H9 (cell line): ENCODE results near the gene FAM200C. TPM values are rescaled to one million over a fixed set of nuclear protein-coding genes. Genes with fewer than 3 reads are reported as not detected.

Source experiments
- DNase-seq: peaks from one replicate; pipeline ENCODE4 v3.0.0-alpha.2; 2017
- H2AFZ ChIP-seq: one replicate; pipeline ENCODE4 v1.6.1; 2013; ENCODE audit warnings: mild to moderate bottlenecking, low read length, control low read depth, moderate library complexity
- H2AK5ac ChIP-seq: 2 replicates; pipeline ENCODE4 v1.6.1; 2013; ENCODE audit warnings: low read length, control low read depth, mixed read lengths; ENCODE audit not compliant: insufficient read length
- H2BK120ac ChIP-seq: one replicate; pipeline ENCODE4 v1.6.1; 2013; ENCODE audit warnings: low read depth, mild to moderate bottlenecking, low read length, control low read depth, inconsistent platforms; ENCODE audit not compliant: poor library complexity, severe bottlenecking
- H2BK12ac ChIP-seq: 2 replicates; pipeline ENCODE4 v1.6.1; 2013; ENCODE audit warnings: low read length, control low read depth, mixed read lengths, low read depth; ENCODE audit not compliant: insufficient read length
- H2BK15ac ChIP-seq: 2 replicates; pipeline ENCODE4 v1.6.1; 2013; ENCODE audit warnings: low read depth, low read length, control low read depth
- H2BK20ac ChIP-seq: one replicate; pipeline ENCODE4 v1.6.1; 2013; ENCODE audit warnings: low read depth, mild to moderate bottlenecking, low read length, control low read depth, inconsistent platforms; ENCODE audit not compliant: poor library complexity, severe bottlenecking
- H2BK5ac ChIP-seq: 2 replicates; pipeline ENCODE4 v1.6.1; 2013; ENCODE audit warnings: low read length, control low read depth, mixed read lengths; ENCODE audit not compliant: insufficient read length
- H3K14ac ChIP-seq: 2 replicates; pipeline ENCODE4 v1.6.1; 2013; ENCODE audit warnings: low read length, control low read depth; ENCODE audit not compliant: insufficient read depth
- H3K18ac ChIP-seq: 2 replicates; pipeline ENCODE4 v1.6.1; 2013; ENCODE audit warnings: low read depth, mild to moderate bottlenecking, mixed read lengths, low read length, control low read depth; ENCODE audit not compliant: insufficient read length
- H3K23ac ChIP-seq: 2 replicates; pipeline ENCODE4 v1.6.1; 2013; ENCODE audit warnings: low read length, control low read depth, mixed read lengths, low read depth; ENCODE audit not compliant: insufficient read length
- H3K23me2 ChIP-seq: 2 replicates; pipeline ENCODE4 v1.6.1; 2013; ENCODE audit warnings: low read depth, mild to moderate bottlenecking, mixed read lengths, low read length, control low read depth; ENCODE audit not compliant: insufficient read length, poor library complexity, severe bottlenecking
- H3K27ac ChIP-seq: 2 replicates; pipeline ENCODE4 v1.5.1; 2013; ENCODE audit warnings: low read length, control low read depth, mixed read lengths, low read depth; ENCODE audit not compliant: insufficient read length
- H3K27me3 ChIP-seq: 2 replicates; pipeline ENCODE4 v1.6.1; 2013; ENCODE audit warnings: low read length, control low read depth, inconsistent platforms; ENCODE audit not compliant: insufficient read depth
- H3K4ac ChIP-seq: 2 replicates; pipeline ENCODE4 v1.6.1; 2013; ENCODE audit warnings: low read depth, mild to moderate bottlenecking, control low read depth, inconsistent platforms, low read length, moderate library complexity
- H3K4me1 ChIP-seq: 2 replicates; pipeline ENCODE4 v1.6.1; 2013; ENCODE audit warnings: low read length, control low read depth, inconsistent platforms; ENCODE audit not compliant: insufficient read depth
- H3K4me2 ChIP-seq: 2 replicates; pipeline ENCODE4 v1.6.1; 2013; ENCODE audit warnings: low read length, control low read depth, mixed read lengths; ENCODE audit not compliant: insufficient read length, insufficient read depth
- H3K56ac ChIP-seq: 2 replicates; pipeline ENCODE4 v1.6.1; 2013; ENCODE audit warnings: low read depth, mild to moderate bottlenecking, mixed read lengths, low read length, control low read depth; ENCODE audit not compliant: insufficient read length
- H3K79me1 ChIP-seq: 2 replicates; pipeline ENCODE4 v1.6.1; 2013; ENCODE audit warnings: low read depth, mild to moderate bottlenecking, moderate library complexity, low read length, control low read depth, inconsistent platforms; ENCODE audit not compliant: insufficient read depth, poor library complexity, severe bottlenecking
- H3K79me2 ChIP-seq: 2 replicates; pipeline ENCODE4 v1.6.1; 2013; ENCODE audit warnings: low read length, control low read depth, inconsistent platforms; ENCODE audit not compliant: insufficient read depth
- H3K9ac ChIP-seq: 2 replicates; pipeline ENCODE4 v1.6.1; 2013; ENCODE audit warnings: low read length, control low read depth, mixed read lengths; ENCODE audit not compliant: insufficient read length; ENCODE audit errors: extremely low read depth
- H3K9me3 ChIP-seq: one replicate; pipeline ENCODE4 v1.6.1; 2013; ENCODE audit warnings: low read depth, low read length, inconsistent platforms; ENCODE audit not compliant: control insufficient read depth
- H3T11ph ChIP-seq: one replicate; pipeline ENCODE4 v1.6.1; 2013; ENCODE audit warnings: mild to moderate bottlenecking, low read length, control low read depth, inconsistent platforms
- H4K20me1 ChIP-seq: one replicate; pipeline ENCODE4 v1.6.1; 2013; ENCODE audit not compliant: control insufficient read depth, insufficient read length, insufficient read depth
- H4K5ac ChIP-seq: 2 replicates; pipeline ENCODE4 v1.6.1; 2013; ENCODE audit warnings: low read depth, mild to moderate bottlenecking, mixed read lengths, low read length, control low read depth; ENCODE audit not compliant: insufficient read length
- H4K8ac ChIP-seq: replicated peaks from 2 replicates; pipeline ENCODE4 v1.6.1; 2013; ENCODE audit warnings: low read length, control low read depth, mixed read lengths, low read depth; ENCODE audit not compliant: insufficient read length
- H4K91ac ChIP-seq: 2 replicates; pipeline ENCODE4 v1.6.1; 2013; ENCODE audit warnings: low read depth, mild to moderate bottlenecking, moderate library complexity, mixed read lengths, low read length, control low read depth; ENCODE audit not compliant: insufficient read length
- H3K27ac Mint-ChIP-seq, 3 experiments: 2 replicates in 2 of 3; 3 replicates in 1 of 3; pipeline ENCODE4 v1.8.0; 2020 to 2021; ENCODE audit warnings: mixed read lengths in 3 of 3, mild to moderate bottlenecking in 1 of 3, moderate library complexity in 1 of 3
- H3K27me3 Mint-ChIP-seq: 2 replicates; pipeline ENCODE4 v1.8.0; 2021; ENCODE audit warnings: low read depth, mild to moderate bottlenecking, moderate library complexity, mixed read lengths
- H3K36me3 Mint-ChIP-seq, 3 experiments: 2 replicates in 2 of 3; 3 replicates in 1 of 3; pipeline ENCODE4 v1.8.0; 2020 to 2021; ENCODE audit warnings: low read depth in 3 of 3, mixed read lengths in 3 of 3; ENCODE audit not compliant: insufficient read depth in 1 of 3
- H3K4me1 Mint-ChIP-seq, 2 experiments: 2 replicates each; pipeline ENCODE4 v1.8.0; 2020; ENCODE audit warnings: mixed read lengths in 2 of 2
- H3K4me3 Mint-ChIP-seq, 2 experiments: 2 replicates in 1 of 2; 3 replicates in 1 of 2; pipeline ENCODE4 v1.8.0; 2020 to 2021; ENCODE audit warnings: mild to moderate bottlenecking in 2 of 2, mixed read lengths in 2 of 2, moderate library complexity in 1 of 2
- H3K9me3 Mint-ChIP-seq, 2 experiments: 2 replicates in 1 of 2; 3 replicates in 1 of 2; pipeline ENCODE4 v1.8.0; 2020; ENCODE audit warnings: mild to moderate bottlenecking in 2 of 2, mixed read lengths in 2 of 2, moderate library complexity in 1 of 2
- total RNA-seq: library from RNA; stranded (reverse); gene quantifications from 2 replicates; pipeline ENCODE4 v1.2.1, GENCODE V29; 2021
- TF ChIP-seq, protein P1 (sequence below): fragments of 200-600 bp; sonication (generic); conservative IDR thresholded peaks from 3 replicates; pipeline ENCODE4 v1.8.0; 2021; ENCODE audit warnings: antibody characterized with exemption, mild to moderate bottlenecking

Gene FAM200C
- total RNA-seq, 1 experiment from 2014 or later: 4.3 TPM

DNA sequence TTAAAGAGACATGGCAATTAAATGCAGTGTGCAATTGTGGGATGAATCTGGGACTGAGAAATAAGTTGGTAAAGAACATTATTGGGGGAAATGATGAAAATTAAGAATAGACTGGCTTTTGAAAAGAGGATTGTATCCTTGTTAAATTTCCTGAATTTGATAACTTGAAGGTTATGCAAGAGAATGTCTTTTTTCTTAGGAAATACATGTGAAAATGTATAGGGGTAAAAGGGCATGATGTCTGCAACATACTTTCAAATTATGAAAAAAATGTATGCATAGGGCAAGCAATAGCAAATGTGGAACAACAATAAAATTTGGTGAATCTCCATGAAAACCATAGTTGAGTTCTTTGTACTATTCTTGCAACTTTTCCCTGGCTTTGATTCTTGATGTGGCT lies 45.9 kb upstream of the FAM200C start:
- DNase-seq: no peak
- peaks cover 2% of the 10 kb centered on the region; the same call in 1 of the 2 replicates for H3K27me3 Mint-ChIP-seq
- no peak overlapping the region for H3K4me3 Mint-ChIP-seq
- H3K4ac ChIP-seq: no peak overlapping the region
- H3K9ac ChIP-seq: no peak overlapping the region
- H3T11ph ChIP-seq: no peak overlapping the region
- H4K91ac ChIP-seq: no peak overlapping the region
- no peak overlapping the region for H4K5ac ChIP-seq
- no peak overlapping the region for H2BK120ac ChIP-seq
- peaks cover 2 to 6% of the 10 kb centered on the region in 2 experiments; a peak in 4 of 5 replicates for H3K9me3 Mint-ChIP-seq
- no peak overlapping the region for H2BK20ac ChIP-seq
- no peak overlapping the region for H2BK15ac ChIP-seq
- peaks cover 0 to 4% (median 0%) of the 10 kb centered on the region in 3 experiments; a peak in 3 of 7 replicates for H3K36me3 Mint-ChIP-seq
- no peaks in the 10 kb centered on the region for H3K27me3 ChIP-seq
- H3K4me1 Mint-ChIP-seq: peaks cover 12% of the 10 kb centered on the region in 2 experiments
- no peaks in the 10 kb centered on the region for H3K9me3 ChIP-seq
- no peaks in the 10 kb centered on the region for H4K20me1 ChIP-seq
- no peak overlapping the region for H3K18ac ChIP-seq
- no peak overlapping the region for H2BK5ac ChIP-seq
- no peaks in the 10 kb centered on the region for H3K79me2 ChIP-seq
- H4K8ac ChIP-seq: no peak overlapping the region
- no peaks in the 10 kb centered on the region; the same call in 1 of the 2 replicates for H3K4me1 ChIP-seq
- no peak overlapping the region for H2AFZ ChIP-seq
- H3K23ac ChIP-seq: no peak overlapping the region
- H2BK12ac ChIP-seq: no peak overlapping the region
- no peak overlapping the region for H3K4me2 ChIP-seq
- no peak overlapping the region for H3K14ac ChIP-seq
- no peak overlapping the region for H3K27ac Mint-ChIP-seq
- no peaks in the 10 kb centered on the region for H3K23me2 ChIP-seq
- H2AK5ac ChIP-seq: no peak overlapping the region
- H3K79me1 ChIP-seq: no peaks in the 10 kb centered on the region
- no peak overlapping the region for H3K56ac ChIP-seq
- H3K27ac ChIP-seq: no peak overlapping the region
- TF ChIP-seq, protein P1, sequence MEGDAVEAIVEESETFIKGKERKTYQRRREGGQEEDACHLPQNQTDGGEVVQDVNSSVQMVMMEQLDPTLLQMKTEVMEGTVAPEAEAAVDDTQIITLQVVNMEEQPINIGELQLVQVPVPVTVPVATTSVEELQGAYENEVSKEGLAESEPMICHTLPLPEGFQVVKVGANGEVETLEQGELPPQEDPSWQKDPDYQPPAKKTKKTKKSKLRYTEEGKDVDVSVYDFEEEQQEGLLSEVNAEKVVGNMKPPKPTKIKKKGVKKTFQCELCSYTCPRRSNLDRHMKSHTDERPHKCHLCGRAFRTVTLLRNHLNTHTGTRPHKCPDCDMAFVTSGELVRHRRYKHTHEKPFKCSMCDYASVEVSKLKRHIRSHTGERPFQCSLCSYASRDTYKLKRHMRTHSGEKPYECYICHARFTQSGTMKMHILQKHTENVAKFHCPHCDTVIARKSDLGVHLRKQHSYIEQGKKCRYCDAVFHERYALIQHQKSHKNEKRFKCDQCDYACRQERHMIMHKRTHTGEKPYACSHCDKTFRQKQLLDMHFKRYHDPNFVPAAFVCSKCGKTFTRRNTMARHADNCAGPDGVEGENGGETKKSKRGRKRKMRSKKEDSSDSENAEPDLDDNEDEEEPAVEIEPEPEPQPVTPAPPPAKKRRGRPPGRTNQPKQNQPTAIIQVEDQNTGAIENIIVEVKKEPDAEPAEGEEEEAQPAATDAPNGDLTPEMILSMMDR: no peak
